H1 (cell line): Measurements from ENCODE around the gene ZBED4. TPM values are rescaled to one million over a fixed set of nuclear protein-coding genes. Genes with fewer than 3 reads are reported as not detected.

ENCODE experiments used
- CTCF ChIA-PET: fragments of 300-600 bp; sonication (Branson Sonifier 250); formaldehyde crosslinking; loops from one replicate; lab custom pipeline; 2021; ENCODE audit not compliant: partially characterized antibody; lab: Charles Lee
- POLR2A ChIA-PET: fragments of 300-600 bp; sonication (Branson Sonifier 250); formaldehyde crosslinking; loops from one replicate; lab custom pipeline; 2021; ENCODE audit warnings: inconsistent platforms; ENCODE audit not compliant: partially characterized antibody; lab: Charles Lee
- DNase-seq, 2 experiments: peaks; one replicate each; pipeline versions ENCODE4 v3.0.0 to v3.0.0-alpha.2; 2010 to 2022; ENCODE audit warnings: low spot score in 2 of 2, low read depth in 1 of 2, mixed read lengths in 1 of 2
- FAIRE-seq: peaks from 2 replicates; lab custom pipeline; 2011; peaks lifted over from hg19 to GRCh38; lab: Jason Lieb, UNC
- H2AFZ ChIP-seq: 2 replicates; pipeline ENCODE4 v1.8.1; 2012; ENCODE audit warnings: low read length, inconsistent platforms
- H2AK5ac ChIP-seq: 2 replicates; pipeline ENCODE4 v1.6.1; 2013; ENCODE audit warnings: low read depth, low read length
- H2BK120ac ChIP-seq: replicated peaks from 2 replicates; pipeline ENCODE3; 2013; ENCODE audit warnings: low read depth, low read length, inconsistent platforms
- H2BK12ac ChIP-seq: 2 replicates; pipeline ENCODE4 v1.6.1; 2013; ENCODE audit warnings: low read depth, low read length
- H2BK15ac ChIP-seq: 2 replicates; pipeline ENCODE4 v1.6.1; 2013; ENCODE audit warnings: low read length
- H2BK20ac ChIP-seq: 2 replicates; pipeline ENCODE4 v1.6.1; 2013; ENCODE audit warnings: low read length
- H2BK5ac ChIP-seq: 2 replicates; pipeline ENCODE4 v1.6.1; 2013; ENCODE audit warnings: low read depth, low read length
- H3K14ac ChIP-seq: 2 replicates; pipeline ENCODE4 v1.6.1; 2013; ENCODE audit warnings: inconsistent platforms; ENCODE audit not compliant: insufficient read length
- H3K18ac ChIP-seq: 2 replicates; pipeline ENCODE4 v1.6.1; 2013; ENCODE audit warnings: low read length; ENCODE audit errors: extremely low read depth
- H3K23ac ChIP-seq: 2 replicates; pipeline ENCODE4 v1.6.1; 2013; ENCODE audit warnings: inconsistent platforms; ENCODE audit not compliant: insufficient read length
- H3K23me2 ChIP-seq: 2 replicates; pipeline ENCODE4 v1.6.1; 2013; ENCODE audit warnings: low read depth, low read length
- H3K27ac ChIP-seq: 2 replicates; pipeline ENCODE4 v1.6.1; 2011; ENCODE audit warnings: low read depth, low read length, inconsistent platforms
- H3K27me3 ChIP-seq, 4 experiments: replicated peaks in 1 of 4; 1 replicate in 1 of 4; 2 replicates in 3 of 4; pipeline versions ENCODE4 v1.6.1 to v1.8.1; 2011 to 2013; ENCODE audit warnings: low read length in 3 of 4, mild to moderate bottlenecking in 3 of 4, inconsistent platforms in 2 of 4, mixed read lengths in 2 of 4, moderate library complexity in 1 of 4; ENCODE audit not compliant: control insufficient read depth in 3 of 4, insufficient read depth in 3 of 4; ENCODE audit errors: extremely low read depth in 1 of 4
- H3K36me3 ChIP-seq, 4 experiments: 2 replicates each; pipeline versions ENCODE4 v1.6.1 to v1.8.1; 2011 to 2013; ENCODE audit warnings: mild to moderate bottlenecking in 4 of 4, low read length in 3 of 4, moderate library complexity in 2 of 4, control low read depth in 1 of 4, inconsistent platforms in 1 of 4; ENCODE audit not compliant: insufficient read depth in 4 of 4, control insufficient read depth in 2 of 4
- H3K4ac ChIP-seq: replicated peaks from 2 replicates; pipeline ENCODE3; 2013; ENCODE audit warnings: low read length, low read depth, mixed read lengths, inconsistent platforms; ENCODE audit not compliant: insufficient read length
- H3K4me1 ChIP-seq, 4 experiments: replicated peaks in 1 of 4; 1 replicate in 1 of 4; 2 replicates in 3 of 4; pipeline versions ENCODE4 v1.6.1 to v1.8.1; 2011 to 2013; ENCODE audit warnings: low read length in 3 of 4, inconsistent platforms in 2 of 4, mixed read lengths in 1 of 4; ENCODE audit not compliant: insufficient read depth in 4 of 4, control insufficient read depth in 3 of 4
- H3K4me2 ChIP-seq, 2 experiments: 2 replicates each; pipeline versions ENCODE4 v1.6.1 to v1.8.1; 2011 to 2013; ENCODE audit warnings: low read depth in 2 of 2, low read length in 2 of 2, control low read depth in 1 of 2, inconsistent platforms in 1 of 2, mild to moderate bottlenecking in 1 of 2; ENCODE audit not compliant: insufficient read depth in 1 of 2
- H3K4me3 ChIP-seq, 4 experiments: fragments of 200-600, 300-600 bp in 1 of 4; sonication (generic), shearing (Covaris generic), sonication (Bioruptor Twin) in 1 of 4; 2 replicates each; pipeline versions ENCODE4 v1.5.1 to v1.8.1; 2011 to 2016; ENCODE audit warnings: low read length in 4 of 4, low read depth in 3 of 4, control low read depth in 2 of 4, inconsistent platforms in 2 of 4, mild to moderate bottlenecking in 2 of 4, mixed read lengths in 1 of 4, moderate library complexity in 1 of 4; ENCODE audit not compliant: insufficient read depth in 2 of 4; ENCODE audit errors: extremely low read depth in 1 of 4
- H3K56ac ChIP-seq: replicated peaks from 2 replicates; pipeline ENCODE3; 2013; ENCODE audit warnings: low read depth, mild to moderate bottlenecking, mixed read lengths, low read length, inconsistent platforms; ENCODE audit not compliant: insufficient read length
- H3K79me1 ChIP-seq: 2 replicates; pipeline ENCODE4 v1.6.1; 2013; ENCODE audit warnings: low read depth, low read length, control low read depth
- H3K79me2 ChIP-seq, 2 experiments: 2 replicates each; pipeline versions ENCODE4 v1.6.1 to v1.8.1; 2012 to 2013; ENCODE audit warnings: low read length in 2 of 2, mild to moderate bottlenecking in 2 of 2, inconsistent platforms in 1 of 2; ENCODE audit not compliant: insufficient read depth in 2 of 2, control insufficient read depth in 1 of 2
- H3K9ac ChIP-seq, 4 experiments: replicated peaks in 1 of 4; 1 replicate in 1 of 4; 2 replicates in 3 of 4; pipeline versions ENCODE4 v1.6.1 to v1.8.1; 2011 to 2013; ENCODE audit warnings: low read depth in 3 of 4, low read length in 3 of 4, control low read depth in 2 of 4, mild to moderate bottlenecking in 2 of 4, moderate library complexity in 2 of 4, inconsistent platforms in 1 of 4; ENCODE audit errors: extremely low read depth in 1 of 4
- H3K9me3 ChIP-seq, 2 experiments: 2 replicates each; pipeline versions ENCODE4 v1.6.1 to v1.8.1; 2012 to 2013; ENCODE audit warnings: mild to moderate bottlenecking in 2 of 2, moderate library complexity in 2 of 2, control low read depth in 1 of 2, inconsistent platforms in 1 of 2, low read depth in 1 of 2, low read length in 1 of 2, mixed read lengths in 1 of 2; ENCODE audit not compliant: insufficient read depth in 2 of 2
- H4K20me1 ChIP-seq, 2 experiments: replicated peaks in 1 of 2; 2 replicates each; pipeline versions ENCODE3 to v1.8.1; 2011 to 2013; ENCODE audit warnings: inconsistent platforms in 2 of 2, low read length in 2 of 2, mild to moderate bottlenecking in 1 of 2; ENCODE audit not compliant: insufficient read depth in 2 of 2, control insufficient read depth in 1 of 2
- H4K5ac ChIP-seq: 2 replicates; pipeline ENCODE4 v1.6.1; 2013; ENCODE audit warnings: low read length, low read depth, mixed read lengths, inconsistent platforms; ENCODE audit not compliant: insufficient read length
- H4K8ac ChIP-seq: 2 replicates; pipeline ENCODE4 v1.8.0; 2013; ENCODE audit warnings: mild to moderate bottlenecking, moderate library complexity, low read length, inconsistent platforms; ENCODE audit not compliant: insufficient read depth; ENCODE audit errors: extremely low read depth
- H4K91ac ChIP-seq: replicated peaks from 2 replicates; pipeline ENCODE3; 2013; ENCODE audit warnings: low read length, mixed read lengths, inconsistent platforms; ENCODE audit not compliant: insufficient read length
- ASH2L ChIP-seq: fragments of 200-600, 300-600 bp; sonication (generic); IDR thresholded peaks from one replicate; pipeline ENCODE4 v1.7.1; 2017; ENCODE audit warnings: low read length
- CREB1 ChIP-seq: IDR thresholded peaks from 2 replicates; pipeline ENCODE4 v1.6.1; 2012; ENCODE audit warnings: inconsistent platforms
- FOSL1 ChIP-seq: IDR thresholded peaks from 2 replicates; pipeline ENCODE4 v1.6.1; 2011; ENCODE audit warnings: mild to moderate bottlenecking, low read depth, low read length, moderate library complexity; ENCODE audit not compliant: insufficient read depth
- KDM4A ChIP-seq: IDR thresholded peaks from one replicate; pipeline ENCODE4 v1.7.1; 2012; ENCODE audit warnings: low read depth, mild to moderate bottlenecking, moderate library complexity, low read length, inconsistent platforms; ENCODE audit not compliant: severe bottlenecking
- PHF8 ChIP-seq: fragments of 200-600 bp; sonication (generic); conservative IDR thresholded peaks from 2 replicates; pipeline ENCODE4 v1.7.1; 2012; ENCODE audit warnings: low read depth, mild to moderate bottlenecking, inconsistent platforms, low read length, moderate library complexity
- SIN3A ChIP-seq, 2 experiments: IDR thresholded peaks in 1 of 2; conservative IDR thresholded peaks in 1 of 2; 2 replicates each; pipeline ENCODE4 v1.6.1; 2011 to 2012; ENCODE audit warnings: low read length in 2 of 2, improper control_type of control experiment in 1 of 2, low read depth in 1 of 2, mild to moderate bottlenecking in 1 of 2
- SIX5 ChIP-seq: IDR thresholded peaks from 2 replicates; pipeline ENCODE4 v1.6.1; 2011; ENCODE audit warnings: mild to moderate bottlenecking, low read depth, low read length
- TAF1 ChIP-seq: IDR thresholded peaks from 2 replicates; pipeline ENCODE4 v1.6.1; 2011; ENCODE audit warnings: mild to moderate bottlenecking, low read depth, low read length
- WGBS, 2 experiments: shearing (Covaris generic) in 1 of 2; methylation state at CpG; one replicate each; pipeline versions ENCODE4 v1.1.6 to v1.1.7; 2013 to 2015; ENCODE audit warnings: low lambda C conversion rate in 2 of 2, mixed read lengths in 2 of 2, inconsistent platforms in 1 of 2, low coverage in 1 of 2, missing lambda C conversion rate in 1 of 2; ENCODE audit not compliant: insufficient replicate concordance in 2 of 2, insufficient coverage in 1 of 2, insufficient read length in 1 of 2; ENCODE audit errors: extremely low coverage in 1 of 2, missing lambda C conversion rate in 1 of 2; 5-methylcytosine and 5-hydroxymethylcytosine counted together
- polyA plus RNA-seq, 7 experiments: library from polyadenylated mRNA; depleted of rRNA in 3 of 7; stranded (reverse) in 5 of 7; unstranded in 2 of 7; fragments of >200 nt in 5 of 7; fragments of 200-250 nt in 2 of 7; gene quantifications; 1 replicate in 5 of 7; 2 replicates in 1 of 7; 4 replicates in 1 of 7; pipeline versions ENCODE4 v1.2.1 to v1.2.3, GENCODE V29; 2011 to 2013; ENCODE audit warnings: missing spikeins in 2 of 7, mixed read lengths in 2 of 7
- total RNA-seq: library from RNA; stranded (reverse); fragmentation: NEBNext Ultra II Directional; extraction: Animal tissue kit (Norgen Biotek cat#: 25700); gene quantifications from 2 replicates; pipeline ENCODE4 v1.2.1, GENCODE V29; 2021
- TF ChIP-seq, protein P1 (sequence below): IDR thresholded peaks from 2 replicates; pipeline ENCODE4 v1.6.1; 2012; ENCODE audit warnings: inconsistent platforms
- TF ChIP-seq, protein P2 (sequence below): IDR thresholded peaks from 2 replicates; pipeline ENCODE4 v1.6.1; 2012; ENCODE audit warnings: inconsistent platforms

ZBED4 gene
- total and polyA plus RNA-seq, 2 of the 8 experiments (the other 6 are each of a cell fraction or from before 2014, with no cell fraction given): 11.0 to 28.3 TPM

DNA sequence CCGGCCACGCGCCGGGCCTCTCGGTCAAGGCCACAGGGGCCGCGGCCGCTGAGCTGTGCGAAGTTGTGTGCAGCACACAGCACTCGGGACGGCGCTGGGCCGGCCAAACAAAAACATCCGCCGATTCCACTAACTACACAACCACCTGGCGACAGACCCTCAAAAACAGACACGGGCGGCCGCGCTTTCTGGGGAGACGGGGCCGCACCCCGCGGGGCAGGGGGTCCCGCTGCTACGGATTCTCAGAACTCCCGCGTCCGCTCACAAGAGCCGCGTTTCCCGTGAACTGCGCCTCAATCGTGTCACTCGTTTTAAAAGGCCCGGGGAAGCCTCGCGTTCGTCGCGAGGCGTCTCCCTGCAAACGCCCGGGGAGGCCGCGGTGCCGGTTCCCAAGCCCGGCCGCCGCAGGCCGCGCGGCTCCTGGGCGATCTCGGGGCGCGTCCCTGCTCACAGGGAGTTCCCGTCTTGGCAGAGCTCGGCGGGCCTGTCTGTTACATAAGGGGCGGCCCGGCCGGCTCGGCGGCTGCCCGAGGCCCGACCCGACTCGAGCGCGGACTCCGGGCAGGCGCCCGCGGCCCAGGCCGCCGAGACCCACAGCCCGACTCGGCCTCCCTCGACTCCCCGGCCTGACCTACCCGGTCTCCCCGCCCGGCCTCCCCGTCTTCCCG, 26.9 kb upstream of the ZBED4 start:
- Histone ChIP-seq H3K4me2 (peak overlapping the region; percentile 90 to 94), H4K20me1 (peaks cover 35% of the 10 kb centered on the region in 2 experiments), H2AFZ (no peak overlapping the region), H2BK120ac (no peak overlapping the region), H2BK12ac (no peak overlapping the region), H3K27ac (no peak overlapping the region), H3K4me1 (peaks cover 0 to 9% (median 7%) of the 10 kb centered on the region in 4 experiments; a peak in 5 of 7 replicates), H2AK5ac (no peak overlapping the region), H3K23ac (no peak overlapping the region), H4K5ac (no peak overlapping the region), H4K8ac (peak overlapping the region; percentile 38; the same call in 1 of the 2 replicates), H3K36me3 (peaks cover 12 to 25% (median 16%) of the 10 kb centered on the region in 4 experiments), H3K9ac (peak overlapping the region; percentile 56 to 89 (median 72); a peak in 6 of 7 replicates), H3K18ac (no peak overlapping the region; the same call in 1 of the 2 replicates), H3K9me3 (peaks cover 21 to 22% of the 10 kb centered on the region in 2 experiments), H3K79me1 (peaks cover 23% of the 10 kb centered on the region), H2BK20ac (no peak overlapping the region), H2BK15ac (no peak overlapping the region), H3K79me2 (peaks cover 19 to 51% of the 10 kb centered on the region in 2 experiments), H3K4ac (no peak overlapping the region), H3K14ac (no peak overlapping the region), H3K23me2 (peaks cover 9% of the 10 kb centered on the region; the same call in 1 of the 2 replicates), H3K27me3 (no peaks in the 10 kb centered on the region; a peak in 1 of 7 replicates), H3K4me3 (peak overlapping the region; percentile 66 to 87 (median 70)), H2BK5ac (no peak overlapping the region), H4K91ac (no peak overlapping the region), H3K56ac (no peak overlapping the region)
- WGBS, 2 experiments: 2% methylated on average over 61 of the region's 86 CpGs; no CpG with 5 or more reads in 1 of the 2 experiments
- POLR2A ChIA-PET: interaction anchor here (0.6 to 1.7 kb wide), 7 partner anchors 10 to 67 kb away, joined by 3 to 5 read pairs (median 4); no protein-coding TSS in a partner anchor
- no peak for FAIRE-seq
- TF ChIP-seq CREB1 (no peak), PHF8 (peak; percentile 34; the same call in 1 of the 2 replicates), FOSL1 (no peak), SIN3A (conservative IDR thresholded peaks at IDR 0.05 in 1 of 2, IDR thresholded peaks at IDR 0.05 in 1 of 2; ENCODE audit: low read depth in 1 of 2, low read length in 2 of 2) (0 out of 4 replicates have a peak, but pooled peaks of 1 of the 2 experiments have one; percentile 18), SIX5 (no peak), TAF1 (peak; percentile 35; the same call in 1 of the 2 replicates), ASH2L (peak; percentile 61), KDM4A (peak; percentile 79)
- TF ChIP-seq, protein P1, sequence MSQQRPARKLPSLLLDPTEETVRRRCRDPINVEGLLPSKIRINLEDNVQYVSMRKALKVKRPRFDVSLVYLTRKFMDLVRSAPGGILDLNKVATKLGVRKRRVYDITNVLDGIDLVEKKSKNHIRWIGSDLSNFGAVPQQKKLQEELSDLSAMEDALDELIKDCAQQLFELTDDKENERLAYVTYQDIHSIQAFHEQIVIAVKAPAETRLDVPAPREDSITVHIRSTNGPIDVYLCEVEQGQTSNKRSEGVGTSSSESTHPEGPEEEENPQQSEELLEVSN: peak; percentile 56; the same call in 1 of the 2 replicates
- TF ChIP-seq, protein P2, sequence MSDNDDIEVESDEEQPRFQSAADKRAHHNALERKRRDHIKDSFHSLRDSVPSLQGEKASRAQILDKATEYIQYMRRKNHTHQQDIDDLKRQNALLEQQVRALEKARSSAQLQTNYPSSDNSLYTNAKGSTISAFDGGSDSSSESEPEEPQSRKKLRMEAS: 0 out of 2 replicates have a peak, but pooled peaks have one; percentile 17
- DNase-seq: peak in 1 of 2 experiments; percentile 60
- CTCF ChIA-PET: no interaction called here
